Ishikawa (cell line): ENCODE data around the gene MKNK1.

ENCODE experiments used
- CREB1 ChIP-seq: IDR thresholded peaks from 2 replicates; pipeline ENCODE4 v1.6.1; 2012; ENCODE audit warnings: low read depth
- EGR1 ChIP-seq: IDR thresholded peaks from 2 replicates; pipeline ENCODE4 v1.6.1; 2012
- EP300 ChIP-seq: IDR thresholded peaks from 2 replicates; pipeline ENCODE4 v1.6.1; 2012; ENCODE audit warnings: borderline replicate concordance
- FOXM1 ChIP-seq: IDR thresholded peaks from 2 replicates; pipeline ENCODE4 v1.6.1; 2012; ENCODE audit warnings: low read depth, borderline replicate concordance
- NFIC ChIP-seq: IDR thresholded peaks from 2 replicates; pipeline ENCODE4 v1.6.1; 2012
- RAD21 ChIP-seq: IDR thresholded peaks from 2 replicates; pipeline ENCODE4 v1.6.1; 2012; ENCODE audit warnings: low read depth
- TAF1 ChIP-seq: IDR thresholded peaks from 2 replicates; pipeline ENCODE4 v1.6.1; 2012; ENCODE audit warnings: low read depth, mild to moderate bottlenecking
- TCF12 ChIP-seq: IDR thresholded peaks from 2 replicates; pipeline ENCODE4 v1.6.1; 2012; ENCODE audit warnings: low read depth
- TEAD4 ChIP-seq: IDR thresholded peaks from 2 replicates; pipeline ENCODE4 v1.6.1; 2012
- YY1 ChIP-seq: IDR thresholded peaks from 2 replicates; pipeline ENCODE4 v1.6.1; 2012; ENCODE audit warnings: low read depth
- ZBTB7A ChIP-seq: IDR thresholded peaks from 2 replicates; pipeline ENCODE4 v1.6.1; 2012; ENCODE audit warnings: low read depth
- TF ChIP-seq, protein P1 (sequence below): IDR thresholded peaks from 2 replicates; pipeline ENCODE4 v1.6.1; 2012
- TF ChIP-seq, protein P2 (sequence below): IDR thresholded peaks from 2 replicates; pipeline ENCODE4 v1.6.1; 2012
- TF ChIP-seq, protein P3 (sequence below): IDR thresholded peaks from 2 replicates; pipeline ENCODE4 v1.6.1; 2012; ENCODE audit warnings: low read depth, mild to moderate bottlenecking

DNA sequence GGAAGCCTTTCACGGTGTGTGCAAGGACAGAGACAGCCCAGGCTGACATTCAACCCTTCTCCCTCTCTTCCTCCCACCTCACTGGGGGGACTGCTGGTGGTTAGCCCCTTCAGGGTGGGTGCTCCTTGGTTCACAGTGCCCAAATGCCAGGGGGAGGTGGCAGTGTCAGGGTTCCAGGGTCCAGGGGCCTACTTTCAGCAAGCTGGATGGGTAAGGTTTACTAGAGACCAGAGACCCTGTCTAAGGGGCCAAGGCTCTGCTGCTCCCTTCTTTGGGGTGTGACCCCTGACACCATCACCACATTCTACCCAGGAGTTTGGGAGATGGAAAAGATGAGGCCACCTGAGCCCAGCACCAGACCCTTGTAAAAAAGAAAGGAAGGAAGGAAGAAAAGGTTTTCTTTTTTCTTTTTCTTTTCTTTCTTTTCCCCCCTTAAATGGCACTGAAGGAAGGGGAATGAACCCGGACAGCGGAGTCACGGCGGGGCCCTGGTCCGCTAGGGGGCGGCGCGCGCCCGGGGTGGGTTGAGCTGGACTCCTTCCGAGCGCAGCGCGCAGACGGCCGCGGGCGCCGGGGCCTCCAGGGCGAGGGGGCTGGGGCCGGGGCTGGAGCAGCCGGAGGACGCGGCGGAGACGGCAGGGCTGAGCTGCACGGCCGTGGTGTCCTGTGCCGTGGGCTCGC, 71.4 kb downstream of the MKNK1 start:
- TF ChIP-seq, protein P1, sequence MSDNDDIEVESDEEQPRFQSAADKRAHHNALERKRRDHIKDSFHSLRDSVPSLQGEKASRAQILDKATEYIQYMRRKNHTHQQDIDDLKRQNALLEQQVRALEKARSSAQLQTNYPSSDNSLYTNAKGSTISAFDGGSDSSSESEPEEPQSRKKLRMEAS: no peak
- TF ChIP-seq EP300: no peak
- TF ChIP-seq CREB1: no peak
- no peak for TF ChIP-seq FOXM1
- TF ChIP-seq RAD21: no peak
- no peak for TF ChIP-seq TAF1
- TF ChIP-seq, protein P2, sequence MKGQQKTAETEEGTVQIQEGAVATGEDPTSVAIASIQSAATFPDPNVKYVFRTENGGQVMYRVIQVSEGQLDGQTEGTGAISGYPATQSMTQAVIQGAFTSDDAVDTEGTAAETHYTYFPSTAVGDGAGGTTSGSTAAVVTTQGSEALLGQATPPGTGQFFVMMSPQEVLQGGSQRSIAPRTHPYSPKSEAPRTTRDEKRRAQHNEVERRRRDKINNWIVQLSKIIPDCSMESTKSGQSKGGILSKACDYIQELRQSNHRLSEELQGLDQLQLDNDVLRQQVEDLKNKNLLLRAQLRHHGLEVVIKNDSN: no peak
- no peak for TF ChIP-seq TEAD4
- no peak for TF ChIP-seq EGR1
- TF ChIP-seq, protein P3, sequence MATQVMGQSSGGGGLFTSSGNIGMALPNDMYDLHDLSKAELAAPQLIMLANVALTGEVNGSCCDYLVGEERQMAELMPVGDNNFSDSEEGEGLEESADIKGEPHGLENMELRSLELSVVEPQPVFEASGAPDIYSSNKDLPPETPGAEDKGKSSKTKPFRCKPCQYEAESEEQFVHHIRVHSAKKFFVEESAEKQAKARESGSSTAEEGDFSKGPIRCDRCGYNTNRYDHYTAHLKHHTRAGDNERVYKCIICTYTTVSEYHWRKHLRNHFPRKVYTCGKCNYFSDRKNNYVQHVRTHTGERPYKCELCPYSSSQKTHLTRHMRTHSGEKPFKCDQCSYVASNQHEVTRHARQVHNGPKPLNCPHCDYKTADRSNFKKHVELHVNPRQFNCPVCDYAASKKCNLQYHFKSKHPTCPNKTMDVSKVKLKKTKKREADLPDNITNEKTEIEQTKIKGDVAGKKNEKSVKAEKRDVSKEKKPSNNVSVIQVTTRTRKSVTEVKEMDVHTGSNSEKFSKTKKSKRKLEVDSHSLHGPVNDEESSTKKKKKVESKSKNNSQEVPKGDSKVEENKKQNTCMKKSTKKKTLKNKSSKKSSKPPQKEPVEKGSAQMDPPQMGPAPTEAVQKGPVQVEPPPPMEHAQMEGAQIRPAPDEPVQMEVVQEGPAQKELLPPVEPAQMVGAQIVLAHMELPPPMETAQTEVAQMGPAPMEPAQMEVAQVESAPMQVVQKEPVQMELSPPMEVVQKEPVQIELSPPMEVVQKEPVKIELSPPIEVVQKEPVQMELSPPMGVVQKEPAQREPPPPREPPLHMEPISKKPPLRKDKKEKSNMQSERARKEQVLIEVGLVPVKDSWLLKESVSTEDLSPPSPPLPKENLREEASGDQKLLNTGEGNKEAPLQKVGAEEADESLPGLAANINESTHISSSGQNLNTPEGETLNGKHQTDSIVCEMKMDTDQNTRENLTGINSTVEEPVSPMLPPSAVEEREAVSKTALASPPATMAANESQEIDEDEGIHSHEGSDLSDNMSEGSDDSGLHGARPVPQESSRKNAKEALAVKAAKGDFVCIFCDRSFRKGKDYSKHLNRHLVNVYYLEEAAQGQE: no peak
- no peak for TF ChIP-seq TCF12
- TF ChIP-seq YY1: no peak
- no peak for TF ChIP-seq ZBTB7A
- no peak for TF ChIP-seq NFIC
